HCT116 (cell line): Measurements from ENCODE around the gene TOPBP1. TPM values are rescaled to one million over a fixed set of nuclear protein-coding genes. Genes with fewer than 3 reads are reported as not detected.
"Not testable (repeated sequence)": the region's sequence is repeated elsewhere in the genome, so short reads cannot be mapped to it uniquely, and the experiment has no call there.

Source experiments
- ATAC-seq: fragments of 200-7000 bp; cut with Tn5 transposase; 2 replicates; pipeline ENCODE4 v1.9.1; 2020; ENCODE audit warnings: mild to moderate bottlenecking, moderate library complexity
- BruUV-seq: library from RNA; stranded (reverse); fragments of 400-500 nt; replicated peaks from 2 replicates; lab custom pipeline; 2021; lab: Mats Ljungman, UMichigan
- CTCF ChIA-PET: fragments of 300-600 bp; sonication (Branson Sonifier 250); formaldehyde crosslinking; loops from one replicate; lab custom pipeline; 2021; ENCODE audit warnings: antibody characterized with exemption; lab: Charles Lee
- POLR2A ChIA-PET: fragments of 300-600, 350-600 bp; sonication (Branson Sonifier 250); formaldehyde crosslinking; loops from one replicate; lab custom pipeline; 2021; ENCODE audit warnings: antibody characterized with exemption; lab: Charles Lee
- RAD21 ChIA-PET, 2 experiments: fragments of 300-600 bp; sonication (Branson Sonifier 250); formaldehyde crosslinking; loops; one replicate each; lab custom pipeline; 2023; ENCODE audit warnings: low total read pairs in 2 of 2; ENCODE audit not compliant: uncharacterized antibody in 2 of 2, unreplicated experiment in 2 of 2, low non-redundant PET in 1 of 2; lab: Charles Lee
- DNase-seq: peaks from one replicate; pipeline ENCODE4 v3.0.0-alpha.2; 2010; ENCODE audit warnings: low read depth, low spot score
- H2AFZ ChIP-seq: fragments of 200-600 bp; shearing (Covaris generic), sonication (generic); 2 replicates; pipeline ENCODE4 v1.6.1; 2017; ENCODE audit warnings: low read depth, mixed run types, mixed read lengths, antibody characterized with exemption, low read length; ENCODE audit not compliant: poor library complexity, severe bottlenecking
- H3K27ac ChIP-seq: 2 replicates; pipeline ENCODE4 v1.5.1; 2012; ENCODE audit warnings: low read depth, low read length
- H3K27me3 ChIP-seq: fragments of 200-600 bp; sonication (generic); 2 replicates; pipeline ENCODE4 v1.6.1; 2016; ENCODE audit warnings: mixed run types, low read length, mixed read lengths; ENCODE audit not compliant: insufficient read depth
- H3K36me3 ChIP-seq, 2 experiments: fragments of 200-500 bp in 1 of 2; fragments of 200-600 bp in 1 of 2; sonication (Bioruptor generic) in 1 of 2; sonication (generic) in 1 of 2; 2 replicates each; pipeline versions ENCODE4 v1.5.1 to v1.6.1; 2014 to 2016; ENCODE audit warnings: low read length in 2 of 2, inconsistent platforms in 1 of 2, mixed read lengths in 1 of 2, mixed run types in 1 of 2; ENCODE audit not compliant: insufficient read depth in 2 of 2, control insufficient read depth in 1 of 2
- H3K4me1 ChIP-seq, 2 experiments: fragments of 200-600 bp in 1 of 2; sonication (generic) in 1 of 2; 2 replicates each; pipeline versions ENCODE4 v1.5.1 to v1.6.1; 2012 to 2017; ENCODE audit warnings: low read length in 2 of 2, inconsistent platforms in 1 of 2, mild to moderate bottlenecking in 1 of 2, mixed read lengths in 1 of 2, mixed run types in 1 of 2, moderate library complexity in 1 of 2; ENCODE audit not compliant: insufficient read depth in 2 of 2, control insufficient read depth in 1 of 2
- H3K4me2 ChIP-seq: fragments of 200-600 bp; sonication (generic); 2 replicates; pipeline ENCODE4 v1.6.1; 2017; ENCODE audit warnings: mixed run types, low read length, mixed read lengths
- H3K4me3 ChIP-seq, 2 experiments: fragments of 200-600 bp in 1 of 2; sonication (generic) in 1 of 2; replicated peaks in 1 of 2; 2 replicates each; pipeline ENCODE4 v1.5.1; 2011 to 2016; ENCODE audit warnings: low read length in 2 of 2, control low read depth in 1 of 2, low read depth in 1 of 2, mild to moderate bottlenecking in 1 of 2, mixed read lengths in 1 of 2, mixed run types in 1 of 2
- H3K79me2 ChIP-seq: fragments of 200-600 bp; sonication (generic); 2 replicates; pipeline ENCODE4 v1.6.1; 2017; ENCODE audit warnings: mild to moderate bottlenecking, mixed run types, low read length, moderate library complexity, mixed read lengths; ENCODE audit not compliant: insufficient read depth
- H3K9ac ChIP-seq: fragments of 200-600 bp; sonication (generic); 2 replicates; pipeline ENCODE4 v1.6.1; 2016; ENCODE audit warnings: low read length, mixed read lengths
- H3K9me2 ChIP-seq: fragments of 200-600 bp; sonication (generic), shearing (Covaris generic); 2 replicates; pipeline ENCODE4 v1.6.1; 2017; ENCODE audit warnings: mixed run types, mild to moderate bottlenecking, moderate library complexity; ENCODE audit not compliant: insufficient read depth
- H3K9me3 ChIP-seq, 2 experiments: fragments of 200-500 bp in 1 of 2; fragments of 200-600 bp in 1 of 2; sonication (Bioruptor generic) in 1 of 2; sonication (generic) in 1 of 2; 2 replicates each; pipeline ENCODE4 v1.6.1; 2014 to 2017; ENCODE audit warnings: low read length in 2 of 2, mixed read lengths in 2 of 2, inconsistent platforms in 1 of 2, low read depth in 1 of 2, mild to moderate bottlenecking in 1 of 2, mixed run types in 1 of 2, moderate library complexity in 1 of 2; ENCODE audit not compliant: control insufficient read depth in 1 of 2, insufficient read depth in 1 of 2
- H4K20me1 ChIP-seq: fragments of 200-600 bp; sonication (generic), shearing (Covaris generic); 2 replicates; pipeline ENCODE4 v1.6.1; 2017; ENCODE audit warnings: mixed run types, mild to moderate bottlenecking, moderate library complexity; ENCODE audit not compliant: insufficient read depth
- TCF7L2 ChIP-seq: IDR thresholded peaks from 2 replicates; pipeline ENCODE4 v1.7.0; 2011; ENCODE audit warnings: borderline replicate concordance, inconsistent platforms; ENCODE audit not compliant: insufficient read depth, insufficient read length; ENCODE audit errors: extremely low read depth
- intact Hi-C: fragments of 100-400 bp; cut with micrococcal nuclease; formaldehyde crosslinking; loops from 2 replicates; pipeline ENCODE4 v1.10.0; 2022
- total RNA-seq: library from RNA; stranded (reverse); gene quantifications from one replicate; pipeline ENCODE4 v1.2.1, GENCODE V29; 2021; ENCODE audit not compliant: unreplicated experiment

TOPBP1 gene
- total RNA-seq, 1 experiment from 2014 or later = 42.2 TPM

DNA sequence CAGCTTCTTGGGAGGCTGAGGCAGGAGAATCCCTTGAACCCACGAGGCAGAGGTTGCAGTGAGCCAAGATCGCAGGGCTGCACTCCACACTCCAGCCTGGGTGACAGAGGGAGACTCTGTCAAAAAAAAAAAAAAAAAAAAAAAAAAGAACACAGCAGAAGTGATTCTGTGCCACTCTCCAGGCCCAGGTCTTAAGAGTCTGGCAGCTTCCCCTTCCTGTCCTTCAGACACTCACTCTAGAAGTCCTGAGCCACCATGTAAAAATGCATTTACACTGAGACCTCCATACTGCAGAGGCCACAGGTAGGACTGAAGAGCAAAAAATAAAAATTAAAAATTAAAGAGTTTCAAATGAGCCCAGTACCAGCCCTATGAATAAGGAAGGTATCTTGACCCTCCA, 100.1 kb downstream of the TOPBP1 start:
- DNase-seq = no peak
- ChIA-PET CTCF (no interaction called here), POLR2A (no interaction called here), RAD21 (no interaction called here)
- Histone ChIP-seq H3K9me2 (no peaks in the 10 kb centered on the region), H3K9me3 (no peaks in the 10 kb centered on the region), H3K4me2 (no peak overlapping the region), H3K4me3 (no peak overlapping the region), H4K20me1 (no peaks in the 10 kb centered on the region), H3K4me1 (no peaks in the 10 kb centered on the region), H3K27me3 (no peaks in the 10 kb centered on the region), H3K9ac (no peak overlapping the region), H2AFZ (no peak overlapping the region), H3K79me2 (no peaks in the 10 kb centered on the region), H3K27ac (no peak overlapping the region), H3K36me3 (no peaks in the 10 kb centered on the region)
- intact Hi-C loops = no loop called here
- BruUV-seq = no TSS peak
- ATAC-seq = no peak
- no peak for TF ChIP-seq TCF7L2

DNA sequence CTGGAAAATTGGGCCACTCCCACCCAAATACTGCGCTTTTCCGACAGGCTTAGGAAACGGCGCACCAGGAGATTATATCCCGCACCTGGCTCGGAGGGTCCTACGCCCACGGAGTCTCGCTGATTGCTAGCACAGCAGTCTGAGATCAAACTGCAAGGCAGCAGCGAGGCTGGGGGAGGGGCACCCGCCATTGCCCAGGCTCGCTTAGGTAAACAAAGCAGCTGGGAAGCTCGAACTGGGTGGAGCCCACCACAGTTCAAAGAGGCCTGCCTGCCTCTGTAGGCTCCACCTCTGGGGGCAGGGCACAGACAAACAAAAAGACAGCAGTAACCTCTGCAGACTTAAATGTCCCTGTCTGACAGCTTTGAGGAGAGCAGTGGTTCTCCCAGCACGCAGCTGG, 110.2 kb downstream of the TOPBP1 start:
- H3K36me3 ChIP-seq, RAD21 ChIA-PET, H3K4me3 ChIP-seq, CTCF ChIA-PET, DNase-seq, H3K27ac ChIP-seq, H3K9me2 ChIP-seq, BruUV-seq, ATAC-seq, H3K27me3 ChIP-seq, H2AFZ ChIP-seq, H3K79me2 ChIP-seq, H3K9ac ChIP-seq, POLR2A ChIA-PET, intact Hi-C loops, H3K4me2 ChIP-seq, H3K9me3 ChIP-seq, H4K20me1 ChIP-seq: not testable (repeated sequence)
- peaks cover 0 to 15% of the 10 kb centered on the region in 2 experiments; a peak in 3 of 4 replicates for H3K4me1 ChIP-seq

Other genes with a start within 250 kb of the TOPBP1 start
- gene CDV3, start 88.3 kb downstream of the TOPBP1 start, total RNA-seq = 153 TPM
- gene TF, start 84.5 kb upstream of the TOPBP1 start, total RNA-seq = 10.4 TPM
- gene SRPRB, start 143.9 kb upstream of the TOPBP1 start, total RNA-seq = 61.0 TPM
- gene RAB6B, start 233.9 kb upstream of the TOPBP1 start, total RNA-seq = 14.1 TPM